ENCODE results near the gene GLIS1.

GRCh38 chr1:53595906-53596305, 143.1 kb downstream of the GLIS1 start:
- TF ChIP-seq CTCF (IDR thresholded peaks at IDR 0.05; ENCODE audit: insufficient read depth, low read depth, low read length) (no peak), EZH2 (IDR thresholded peaks at IDR 0.05; ENCODE audit: insufficient read depth, low read length) (no peak)
